VCaP (cell line): ENCODE data around the gene TADA3.
A peak's percentile ranks its signal among the peaks of the same experiment; 100 is the strongest.

Source experiments
- H3K27ac ChIP-seq: fragments of 450-650 bp; 2 replicates; pipeline ENCODE4 v1.5.1; 2017
- CTCF ChIP-seq: fragments of 450-650 bp; conservative IDR thresholded peaks from 2 replicates; pipeline ENCODE4 v1.5.1; 2017; ENCODE audit warnings: mild to moderate bottlenecking, moderate library complexity

Gene TADA3

GRCh38 chr3:9809239-9809614 lies 17.0 kb upstream of the TADA3 start:
- no peak for TF ChIP-seq CTCF
- peak overlapping the region; percentile 93 for H3K27ac ChIP-seq

GRCh38 chr3:9808345-9809037 lies 16.2 kb upstream of the TADA3 start:
- peak overlapping the region; percentile 93 for H3K27ac ChIP-seq
- TF ChIP-seq CTCF, result peak; percentile 65

- H3K27ac ChIP-seq, result peak overlapping the region; percentile 93; the same call in 1 of the 2 replicates
- TF ChIP-seq CTCF, result no peak
These were observed 15.7 kb upstream of the TADA3 start for GRCh38 chr3:9807981-9808344.

GRCh38 chr3:9806688-9807589 lies 14.7 kb upstream of the TADA3 start:
- TF ChIP-seq CTCF, result no peak
- no peak overlapping the region for H3K27ac ChIP-seq

- no peak for TF ChIP-seq CTCF
- H3K27ac ChIP-seq, result no peak overlapping the region
These were observed 13.9 kb upstream of the TADA3 start for GRCh38 chr3:9806137-9806536.

GRCh38 chr3:9804996-9805395 lies 12.7 kb upstream of the TADA3 start:
- no peak for TF ChIP-seq CTCF
- no peak overlapping the region for H3K27ac ChIP-seq

GRCh38 chr3:9803494-9803893 lies 11.2 kb upstream of the TADA3 start:
- no peak overlapping the region for H3K27ac ChIP-seq
- no peak for TF ChIP-seq CTCF
